GM12892 (cell line): ENCODE data around the gene TTLL4.

ENCODE experiments used
- DNase-seq: peaks from one replicate; pipeline ENCODE4 v3.0.0; 2011; ENCODE audit not compliant: insufficient read length
- FAIRE-seq: peaks from 2 replicates; lab custom pipeline; 2011; peaks lifted over from hg19 to GRCh38; lab: Jason Lieb, UNC
- POLR2A ChIP-seq: IDR thresholded peaks from 2 replicates; pipeline ENCODE4 v1.6.1; 2011; ENCODE audit warnings: low read depth, low read length, control low read depth
- POLR2AphosphoS5 ChIP-seq: IDR thresholded peaks from 2 replicates; pipeline ENCODE4 v1.6.1; 2011; ENCODE audit warnings: low read depth, low read length, control low read depth
- TAF1 ChIP-seq: IDR thresholded peaks from 2 replicates; pipeline ENCODE4 v1.6.1; 2011; ENCODE audit warnings: low read depth, mild to moderate bottlenecking, control low read depth, low read length, borderline replicate concordance

TTLL4 gene

GRCh38 chr2:218804817-218805216 is 94.2 kb downstream of the TTLL4 start:
- FAIRE-seq (no peak), DNase-seq (no peak)
- no peak for TF ChIP-seq TAF1
- TF ChIP-seq POLR2AphosphoS5, result no peak
- TF ChIP-seq POLR2A, result no peak
